GM19023 (cell line): ENCODE measurements around the gene SCNM1.
"Not testable (repeated sequence)": the region's sequence is repeated elsewhere in the genome, so short reads cannot be mapped to it uniquely, and the experiment has no call there.

ENCODE experiments used
- ATAC-seq: cut with Tn5 transposase; IDR thresholded peaks from one replicate; pipeline ENCODE4 v1.9.1; 2021; ENCODE audit warnings: mild to moderate bottlenecking, moderate library complexity; ENCODE audit not compliant: unreplicated experiment

SCNM1 gene

GRCh38 chr1:151192047-151192446 lies 26.1 kb downstream of the SCNM1 start:
- no peak for ATAC-seq

- no peak for ATAC-seq
These were observed 27.4 kb downstream of the SCNM1 start for GRCh38 chr1:151193304-151193703.

GRCh38 chr1:151193856-151194255 lies 27.9 kb downstream of the SCNM1 start:
- no peak for ATAC-seq

GRCh38 chr1:151194894-151195594 lies 29.1 kb downstream of the SCNM1 start:
- ATAC-seq, result not testable (repeated sequence)

- no peak for ATAC-seq
These were observed 30.4 kb downstream of the SCNM1 start for GRCh38 chr1:151196292-151196800.

- ATAC-seq, result no peak
These were observed 31.9 kb downstream of the SCNM1 start for GRCh38 chr1:151197863-151198253.

GRCh38 chr1:151198254-151199127 lies 32.5 kb downstream of the SCNM1 start, which contains the start of gene PIP5K1A:
TSS of gene PIP5K1A (plus strand) at chr1:151198552. CDS start at chr1:151198997, 445 bp downstream.
- ATAC-seq, result peak; percentile 80

- ATAC-seq, result no peak
These were observed 34.1 kb downstream of the SCNM1 start for GRCh38 chr1:151199873-151200581.

GRCh38 chr1:151205381-151205965 lies 39.5 kb downstream of the SCNM1 start:
- not testable (repeated sequence) for ATAC-seq

- ATAC-seq, result no peak
These were observed 44.9 kb downstream of the SCNM1 start for GRCh38 chr1:151210830-151211229.

GRCh38 chr1:151211972-151212705 lies 46.2 kb downstream of the SCNM1 start:
- ATAC-seq, result no peak

- no peak for ATAC-seq
These were observed 47.6 kb downstream of the SCNM1 start for GRCh38 chr1:151213560-151213959.
